ENCODE results near the gene TXNDC2.
"Not testable (repeated sequence)": the region's sequence is repeated elsewhere in the genome, so short reads cannot be mapped to it uniquely, and the experiment has no call there.

The TXNDC2 gene

DNA sequence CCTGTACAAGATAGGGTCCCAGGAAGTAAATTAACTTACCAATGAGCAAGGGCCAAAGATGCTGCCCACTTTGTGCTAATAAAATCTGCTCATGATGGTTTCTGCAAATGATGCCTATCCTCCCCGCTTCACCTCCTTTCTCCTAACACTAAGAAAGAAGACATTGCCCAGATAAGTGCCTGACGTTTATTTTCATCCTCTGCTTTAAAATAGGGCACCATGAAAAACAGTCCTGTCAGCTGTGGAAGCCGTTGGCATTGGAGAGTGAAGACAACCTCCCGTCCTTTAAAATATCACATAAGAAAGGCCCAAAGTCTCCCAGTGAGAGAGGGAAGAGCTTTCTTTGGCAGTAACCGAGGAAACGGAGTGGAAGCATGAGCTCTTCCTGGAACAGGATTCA, 1.7 kb upstream of the TXNDC2 start:
- no peak for DNase-seq (ENCODE audit: low read depth in 1 of 2, low spot score in 1 of 2)

DNA sequence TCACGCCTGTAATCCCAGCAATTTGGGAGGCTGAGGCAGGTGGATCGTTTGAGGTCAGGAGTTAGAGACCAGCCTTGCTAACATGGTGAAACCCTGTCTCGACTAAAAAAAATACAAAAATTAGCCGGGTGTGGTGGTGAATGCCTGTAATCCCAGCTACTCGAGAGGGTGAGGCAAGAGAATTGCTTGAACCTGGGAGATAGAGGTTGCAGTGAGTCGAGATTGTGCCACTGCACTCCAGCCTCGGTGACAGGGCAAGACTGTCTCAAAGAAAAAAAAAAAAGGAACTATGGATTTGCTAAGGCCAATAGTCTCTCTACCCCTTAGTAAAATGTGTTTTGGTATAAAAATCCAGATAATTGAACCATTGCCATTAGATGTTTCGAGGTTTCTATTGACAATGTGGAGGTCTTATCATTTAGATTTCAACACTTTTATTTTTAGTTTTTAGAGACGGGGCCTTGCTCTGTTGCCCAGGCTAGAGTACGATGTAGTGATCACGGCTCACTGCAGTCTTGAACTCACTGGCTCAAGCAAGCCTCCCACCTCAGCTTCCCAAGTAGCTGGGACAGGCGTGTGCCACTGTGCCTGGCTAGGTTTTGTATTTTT, 1.1 kb upstream of the TXNDC2 start:
- no peak for DNase-seq (ENCODE audit: low read depth in 1 of 2, low spot score in 1 of 2)

DNA sequence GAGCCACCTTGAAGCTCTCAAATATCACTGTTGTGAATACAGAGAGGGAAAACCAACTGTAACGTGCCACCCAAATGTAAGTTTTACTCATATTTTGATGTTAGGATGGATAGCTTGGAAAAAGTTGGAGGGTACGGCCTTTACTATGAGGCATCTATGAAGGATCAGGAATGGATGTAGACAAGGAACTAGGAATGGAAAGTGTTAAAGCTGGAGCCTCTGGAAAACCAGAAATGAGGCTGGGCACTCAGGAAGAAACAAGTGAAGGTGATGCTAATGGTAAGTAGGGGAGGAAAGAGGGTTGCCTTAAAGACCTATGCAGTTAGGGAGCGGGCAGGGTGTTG, 204 bp downstream of the TXNDC2 start:
- no peak for DNase-seq (ENCODE audit: low read depth in 1 of 2, low spot score in 1 of 2)

DNA sequence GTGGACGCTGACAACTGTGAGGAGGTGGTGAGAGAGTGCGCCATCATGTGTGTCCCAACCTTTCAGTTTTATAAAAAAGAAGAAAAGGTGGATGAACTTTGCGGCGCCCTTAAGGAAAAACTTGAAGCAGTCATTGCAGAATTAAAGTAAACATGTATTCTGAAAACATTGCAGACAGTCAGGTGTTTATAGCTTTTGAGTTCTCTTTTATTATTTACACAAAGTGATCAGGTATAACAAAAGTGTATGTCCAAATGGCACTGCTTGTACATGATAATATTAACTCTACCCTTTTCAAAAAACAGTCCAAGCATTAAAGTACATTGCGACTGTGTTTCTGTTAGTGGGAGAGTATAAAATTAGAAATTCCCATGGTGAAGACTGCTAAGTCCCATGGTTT, 2.2 kb downstream of the TXNDC2 start:
- no peak for DNase-seq (ENCODE audit: low read depth in 1 of 2, low spot score in 1 of 2)

DNA sequence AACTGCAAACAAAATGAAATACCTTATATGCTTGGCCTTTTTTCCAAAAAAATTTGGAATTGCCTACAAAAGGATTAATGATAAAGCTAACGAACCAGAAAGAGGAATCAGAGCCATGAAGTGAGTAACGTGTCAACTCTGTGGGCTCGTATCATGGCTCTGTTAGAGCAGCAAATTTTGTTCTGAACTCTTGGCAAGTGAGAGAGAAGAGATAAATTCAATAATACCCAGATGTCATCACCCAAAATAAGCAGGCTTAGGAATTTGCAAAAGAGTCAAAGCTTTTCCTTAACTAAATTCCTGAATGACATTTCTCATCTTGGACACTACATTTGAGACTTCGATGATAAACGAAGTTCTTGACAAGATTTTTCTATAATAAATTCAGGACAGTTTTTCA, 4.4 kb downstream of the TXNDC2 start:
- no peak for DNase-seq (ENCODE audit: low read depth in 1 of 2, low spot score in 1 of 2)

DNA sequence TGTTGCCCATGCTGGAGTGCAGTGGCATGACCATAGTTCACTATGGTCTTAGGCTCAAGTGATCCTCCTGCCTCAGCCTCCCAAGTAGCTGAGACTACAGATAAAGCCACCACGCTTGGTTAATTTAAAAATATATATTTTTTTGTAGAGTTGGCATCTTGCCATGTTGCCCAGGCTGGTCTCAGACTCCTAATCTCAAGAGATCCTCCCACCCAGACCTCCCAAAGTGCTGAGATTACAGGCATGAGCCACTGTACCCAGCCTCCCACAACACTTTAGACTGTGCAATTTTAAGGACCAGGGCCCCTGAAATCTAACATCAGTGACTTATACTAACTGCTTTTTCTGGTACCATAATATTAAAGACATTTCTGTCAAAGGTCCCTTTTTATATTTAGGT, 5.2 kb downstream of the TXNDC2 start:
- no peak for DNase-seq (ENCODE audit: low read depth in 1 of 2, low spot score in 1 of 2)

DNA sequence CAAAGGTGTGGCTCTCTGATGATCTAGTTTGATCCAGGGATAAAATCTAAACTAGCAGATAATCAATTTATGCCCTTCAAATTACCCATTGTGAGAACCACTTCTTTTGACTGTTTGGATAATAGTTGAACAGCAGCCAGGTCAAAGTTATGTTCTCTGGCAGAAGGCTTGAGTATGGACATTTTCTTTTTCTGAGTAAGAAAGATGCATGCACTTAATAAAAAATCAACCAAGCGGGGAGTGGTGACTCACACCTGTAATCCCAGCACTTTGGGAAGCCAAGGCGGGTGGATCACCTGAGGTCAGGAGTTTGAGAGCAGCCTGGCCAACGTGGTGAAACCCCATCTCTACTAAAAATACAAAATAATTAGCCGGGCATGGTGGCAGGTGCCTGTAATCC, 5.7 kb downstream of the TXNDC2 start:
- DNase-seq (ENCODE audit: low read depth in 1 of 2, low spot score in 1 of 2), result not testable (repeated sequence)

DNA sequence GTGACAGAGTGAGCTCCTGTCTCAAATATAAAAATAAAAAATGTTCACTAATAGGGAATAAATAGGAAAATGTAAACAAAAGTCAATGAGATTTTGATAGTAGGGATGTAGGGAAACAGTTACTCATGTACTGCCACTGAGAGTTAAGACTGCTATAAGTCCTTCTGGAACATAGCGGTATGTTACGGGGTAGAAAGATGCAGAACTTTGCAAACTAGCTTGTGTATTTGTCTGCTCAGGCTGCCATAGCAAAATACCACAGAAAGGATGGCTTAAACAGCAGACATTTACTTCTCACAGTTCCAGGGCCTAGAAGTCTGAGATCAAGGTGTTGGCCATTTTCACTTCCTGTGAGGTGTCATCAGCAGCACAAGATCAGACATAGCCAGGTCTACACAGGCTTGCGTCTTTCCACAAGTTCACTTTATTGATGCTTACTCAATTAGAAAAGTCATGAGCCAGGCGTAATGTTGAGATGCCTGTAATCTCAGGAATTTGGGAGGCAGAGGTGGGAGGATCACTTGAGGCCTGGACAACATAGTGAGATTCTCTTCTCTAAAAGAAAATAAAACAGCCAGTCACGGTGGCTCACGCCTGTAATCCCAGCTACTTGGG, 8.8 kb downstream of the TXNDC2 start:
- DNase-seq (ENCODE audit: low read depth in 1 of 2, low spot score in 1 of 2), result no peak

DNA sequence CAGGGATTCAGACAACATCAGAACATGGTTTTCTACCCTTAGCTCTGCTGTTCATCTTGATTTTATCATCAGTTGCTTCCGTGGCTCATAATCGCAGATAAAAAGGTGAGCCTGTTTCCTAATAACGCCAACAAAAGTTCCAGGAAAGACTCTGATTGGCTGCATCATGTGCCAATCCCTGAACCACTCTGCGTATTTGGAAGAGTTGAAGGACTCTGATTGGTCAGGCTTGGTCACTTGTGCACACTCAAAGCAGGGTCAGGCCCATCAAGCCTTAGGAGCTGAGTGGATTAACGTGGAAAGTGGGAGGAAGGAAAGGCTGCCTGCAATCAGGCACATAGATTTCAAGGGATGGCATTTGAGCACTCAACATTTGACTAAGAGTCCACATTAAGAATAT, 11.4 kb downstream of the TXNDC2 start:
- no peak for DNase-seq (ENCODE audit: low read depth in 1 of 2, low spot score in 1 of 2)

DNA sequence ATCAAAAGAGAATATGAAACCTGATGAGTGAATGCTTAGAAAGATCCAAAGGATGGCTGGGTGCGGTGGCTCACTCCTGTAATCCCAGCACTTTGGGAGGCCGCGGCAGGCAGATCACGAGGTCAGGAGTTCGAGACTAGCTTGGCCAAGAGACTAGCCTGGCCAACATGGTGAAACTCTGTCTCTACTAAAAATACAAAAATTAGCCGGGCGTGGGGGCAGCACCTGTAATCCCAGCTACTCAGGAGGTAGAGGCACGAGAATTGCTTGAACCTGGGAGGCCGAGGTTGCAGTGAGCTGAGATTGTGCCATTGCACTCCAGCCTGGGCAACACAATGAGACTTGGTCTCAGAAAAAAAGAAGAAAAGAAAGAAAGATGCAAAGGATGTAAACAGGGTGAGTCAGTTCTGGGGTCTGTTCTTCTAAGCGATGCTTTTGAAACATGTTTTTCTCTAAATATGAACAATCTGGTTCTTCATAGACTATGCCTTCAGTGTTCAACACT, 12.1 kb downstream of the TXNDC2 start:
- not testable (repeated sequence) for DNase-seq (ENCODE audit: low read depth in 1 of 2, low spot score in 1 of 2)

DNA sequence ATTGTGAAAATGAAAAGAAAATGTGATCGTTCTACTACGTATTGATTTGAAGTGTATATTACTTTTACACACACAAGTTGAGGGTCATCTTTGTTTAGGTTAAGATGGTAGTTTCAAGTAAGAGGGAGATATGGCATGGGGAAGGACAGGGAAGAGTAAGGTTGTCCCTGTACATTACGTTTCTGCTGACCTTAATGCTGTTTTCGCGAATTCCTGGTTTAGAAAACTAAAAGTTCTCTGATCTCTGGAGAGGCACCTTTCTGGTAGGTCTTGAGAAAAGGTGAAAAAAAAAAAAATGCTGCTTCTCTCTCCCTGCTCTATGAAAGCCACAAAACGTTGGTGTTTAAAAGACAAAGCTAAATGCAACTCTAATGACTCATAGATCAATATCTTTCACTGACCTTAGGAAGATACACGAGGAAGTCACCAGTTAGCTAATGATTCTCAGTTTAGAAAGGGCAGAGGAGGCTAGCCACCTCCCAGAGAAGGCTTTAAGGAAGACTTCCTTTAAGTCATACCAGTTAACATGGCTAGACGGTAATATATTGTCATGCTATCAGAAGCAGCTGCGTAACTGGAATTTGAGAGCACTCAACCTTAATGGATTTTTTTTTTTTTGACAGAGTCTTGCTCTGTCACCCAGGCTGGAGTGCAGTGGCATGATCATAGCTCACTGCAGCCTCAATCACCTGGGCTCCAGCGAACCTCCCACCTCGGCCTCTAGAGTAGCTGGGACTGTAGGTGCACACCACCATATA, 13.2 kb downstream of the TXNDC2 start:
- DNase-seq (ENCODE audit: low read depth in 1 of 2, low spot score in 1 of 2), result no peak

DNA sequence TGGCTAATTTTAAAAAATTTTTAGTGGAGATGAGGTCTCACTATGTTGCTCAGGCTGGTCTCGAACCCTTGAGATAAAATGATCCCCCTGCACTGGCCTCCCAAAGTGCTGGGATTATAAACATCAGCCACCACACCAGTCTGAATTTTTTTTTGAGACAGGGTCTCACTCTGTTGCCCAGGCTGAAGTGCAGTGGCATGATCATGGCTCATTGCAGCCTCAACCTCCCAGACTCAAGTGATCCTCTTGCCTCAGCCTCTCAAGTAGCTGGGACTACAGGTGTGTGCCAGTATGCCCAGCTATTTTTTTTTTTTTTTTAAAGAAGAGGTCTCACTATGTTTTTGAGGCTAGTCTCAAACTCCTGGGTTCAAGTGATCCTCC, 13.8 kb downstream of the TXNDC2 start:
- DNase-seq (ENCODE audit: low read depth in 1 of 2, low spot score in 1 of 2), result not testable (repeated sequence)

DNA sequence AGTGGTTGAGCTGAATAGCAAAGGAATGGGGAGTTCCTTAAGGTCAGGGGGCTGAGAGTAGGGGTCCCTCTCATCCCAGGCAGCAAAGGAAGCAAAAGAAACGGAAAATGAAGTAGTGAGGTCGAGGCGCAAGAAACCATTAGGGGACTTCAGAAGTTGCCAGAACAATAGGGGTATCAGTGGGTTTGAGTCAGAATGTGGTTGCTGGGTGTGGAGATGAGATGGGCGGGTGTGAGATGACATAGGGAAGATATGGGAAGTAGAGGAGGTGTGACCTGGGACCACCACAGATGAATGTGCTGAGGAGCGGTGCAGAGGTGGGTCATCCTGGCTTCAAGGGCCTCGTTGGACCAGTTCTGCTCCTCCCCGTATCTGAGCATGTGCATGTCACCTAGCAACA, 14.9 kb downstream of the TXNDC2 start:
- no peak for DNase-seq (ENCODE audit: low read depth in 1 of 2, low spot score in 1 of 2)

DNA sequence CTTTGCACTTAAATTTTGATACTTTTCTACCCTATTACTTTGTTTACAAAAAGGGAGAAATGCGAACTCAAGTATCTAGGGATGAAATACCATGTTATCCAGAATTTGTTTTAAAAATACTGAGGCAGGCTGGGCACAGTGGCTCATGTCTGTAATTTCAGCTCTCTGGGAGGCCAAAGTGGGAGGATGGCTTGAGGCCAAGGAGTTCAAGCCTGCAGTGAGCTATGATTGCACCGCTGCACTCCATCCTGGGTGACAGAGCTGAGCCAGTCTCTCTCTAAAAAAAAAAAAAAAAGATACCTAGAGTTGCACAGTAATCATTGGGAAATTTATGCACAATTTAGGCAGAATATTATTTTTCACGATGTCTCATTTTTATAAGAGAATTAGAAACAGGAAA, 15.6 kb downstream of the TXNDC2 start:
- DNase-seq (ENCODE audit: low read depth in 1 of 2, low spot score in 1 of 2), result no peak

DNA sequence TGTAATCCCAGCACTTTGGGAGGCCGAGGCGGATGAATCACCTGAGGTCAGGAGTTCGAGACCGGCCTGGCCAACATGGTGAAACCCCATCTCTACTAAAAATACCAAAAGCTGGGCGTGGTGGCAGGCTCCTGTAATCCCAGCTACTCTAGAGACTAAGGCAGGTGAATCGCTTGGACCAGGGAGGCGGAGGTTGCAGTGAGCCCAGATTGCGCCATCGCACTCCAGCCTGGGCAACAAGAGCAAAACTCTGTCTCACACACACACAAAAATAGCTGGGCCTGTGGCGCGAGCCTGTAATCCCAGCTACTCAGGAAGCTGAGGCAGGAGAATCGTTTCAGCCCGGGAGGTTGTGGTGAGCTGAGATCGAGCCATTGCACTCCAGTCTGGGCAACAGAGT, 16.5 kb downstream of the TXNDC2 start:
- DNase-seq (ENCODE audit: low read depth in 1 of 2, low spot score in 1 of 2), result not testable (repeated sequence)

DNA sequence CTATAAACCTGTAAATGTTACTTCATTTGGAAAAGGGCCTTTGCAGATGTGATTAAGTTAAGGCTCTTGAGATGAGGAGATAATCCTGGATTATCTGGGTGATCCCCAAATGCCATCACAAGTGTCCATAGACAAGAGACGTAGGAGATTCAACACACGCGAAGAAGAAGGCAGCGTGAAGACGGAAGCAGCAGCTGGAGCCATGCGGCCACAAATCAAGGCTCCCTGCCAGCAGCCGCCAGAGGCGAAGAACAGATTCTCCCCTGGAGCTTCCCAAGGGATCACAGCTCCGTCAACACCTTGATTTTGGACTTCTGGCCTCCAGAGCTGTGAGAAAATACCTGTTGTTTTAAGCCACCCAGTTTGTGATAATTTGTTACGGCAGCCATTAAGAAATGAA, 17.1 kb downstream of the TXNDC2 start:
- no peak for DNase-seq (ENCODE audit: low read depth in 1 of 2, low spot score in 1 of 2)

DNA sequence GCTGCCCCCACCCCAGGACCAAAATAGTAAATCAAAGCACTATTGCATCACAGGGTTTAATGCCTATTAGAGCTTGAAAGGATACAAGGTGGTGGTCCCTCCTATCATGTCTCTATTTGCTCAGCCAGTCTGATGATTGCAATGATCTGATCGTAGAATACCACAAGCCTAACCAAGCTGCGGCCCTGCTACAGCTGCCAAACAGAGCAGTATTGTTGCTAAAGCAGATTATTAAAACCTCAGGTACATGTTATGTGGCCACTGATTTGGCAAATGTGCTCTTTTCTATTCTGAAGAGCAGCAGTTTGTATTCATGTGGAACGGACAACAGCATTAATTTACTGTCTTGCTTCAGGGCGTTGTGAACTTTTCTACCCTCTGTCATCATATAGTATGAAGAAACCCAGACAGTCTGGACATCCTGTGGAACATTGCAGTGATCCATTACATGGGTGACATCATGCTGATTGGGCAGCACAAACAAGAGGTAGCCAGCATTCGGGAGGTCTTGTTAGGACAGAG, 19.7 kb downstream of the TXNDC2 start:
- no peak for DNase-seq (ENCODE audit: low read depth in 1 of 2, low spot score in 1 of 2)

DNA sequence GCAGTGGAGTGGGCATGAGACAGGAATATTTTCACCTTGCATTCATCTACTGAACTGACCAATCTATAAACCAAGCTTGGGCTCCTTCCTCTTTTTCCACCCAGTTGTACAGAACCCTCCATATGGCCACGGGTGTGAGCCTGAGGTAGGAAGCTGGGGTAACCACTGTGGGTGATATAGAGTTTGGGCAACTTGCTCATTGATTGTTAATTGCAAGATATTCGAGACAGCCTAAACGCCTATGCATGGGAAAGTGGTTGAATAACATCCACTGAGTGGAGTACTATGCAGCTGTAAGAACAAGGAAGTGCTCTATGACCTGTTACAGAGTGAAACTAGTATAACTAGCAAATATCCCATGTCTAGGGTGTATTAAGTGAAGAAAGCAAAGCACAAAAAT, 20.7 kb downstream of the TXNDC2 start:
- no peak for DNase-seq (ENCODE audit: low read depth in 1 of 2, low spot score in 1 of 2)

DNA sequence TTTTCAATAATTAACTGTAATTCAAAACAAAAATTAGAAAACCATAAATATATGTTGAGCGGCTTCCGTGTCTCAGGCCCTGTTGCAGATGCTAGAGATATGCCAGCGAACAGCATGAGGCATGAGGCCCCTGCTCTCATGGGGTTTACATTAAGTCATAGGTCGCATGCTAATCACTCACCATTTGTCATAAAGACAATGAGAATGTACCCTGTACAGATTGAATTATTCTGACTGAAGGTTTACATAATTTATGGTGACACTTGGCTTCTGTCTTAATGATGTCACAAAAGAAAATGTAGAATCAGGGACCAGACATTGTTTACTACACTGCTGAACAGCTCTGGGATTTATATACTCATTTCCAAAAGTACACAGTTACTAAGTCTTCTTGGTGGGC, 22.1 kb downstream of the TXNDC2 start:
- no peak for DNase-seq (ENCODE audit: low read depth in 1 of 2, low spot score in 1 of 2)

DNA sequence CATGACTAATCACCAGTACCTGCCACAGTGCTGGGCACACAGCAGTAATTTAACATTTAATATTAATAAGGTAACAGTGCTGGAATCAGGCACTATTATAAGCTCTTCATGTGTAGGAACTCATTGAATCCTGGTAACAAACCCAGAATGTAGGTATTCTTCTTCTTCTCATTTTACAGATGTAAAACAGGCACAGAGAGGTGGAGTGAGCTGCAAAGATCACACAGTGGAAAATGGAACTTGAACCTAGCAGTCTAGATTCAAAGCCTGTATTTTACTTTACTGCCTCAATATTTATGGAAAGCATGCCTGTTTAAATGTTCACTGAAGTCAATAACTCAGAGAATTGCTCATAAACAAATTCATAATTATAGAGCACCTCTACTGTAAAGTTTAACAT, 24.3 kb downstream of the TXNDC2 start:
- DNase-seq (ENCODE audit: low read depth in 1 of 2, low spot score in 1 of 2), result no peak

DNA sequence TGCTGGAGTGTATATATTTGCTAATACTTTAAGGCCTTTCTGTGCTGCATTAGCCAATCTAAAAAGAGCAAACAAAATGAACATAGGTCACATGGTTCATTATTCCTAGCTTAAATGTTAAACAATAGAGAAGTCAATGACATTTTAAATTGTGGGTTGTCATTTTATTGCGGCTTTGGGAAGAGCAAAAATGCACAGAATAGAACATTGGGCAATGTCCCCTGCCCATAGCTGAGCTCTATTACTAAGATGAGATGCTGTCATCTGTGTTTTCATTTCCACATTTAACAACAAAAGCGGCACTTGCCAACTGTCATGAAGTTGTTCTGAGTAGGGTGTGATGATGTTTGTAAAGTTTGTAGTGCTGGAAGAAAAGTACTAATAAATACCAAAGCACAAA, 24.9 kb downstream of the TXNDC2 start:
- no peak for DNase-seq (ENCODE audit: low read depth in 1 of 2, low spot score in 1 of 2)

DNA sequence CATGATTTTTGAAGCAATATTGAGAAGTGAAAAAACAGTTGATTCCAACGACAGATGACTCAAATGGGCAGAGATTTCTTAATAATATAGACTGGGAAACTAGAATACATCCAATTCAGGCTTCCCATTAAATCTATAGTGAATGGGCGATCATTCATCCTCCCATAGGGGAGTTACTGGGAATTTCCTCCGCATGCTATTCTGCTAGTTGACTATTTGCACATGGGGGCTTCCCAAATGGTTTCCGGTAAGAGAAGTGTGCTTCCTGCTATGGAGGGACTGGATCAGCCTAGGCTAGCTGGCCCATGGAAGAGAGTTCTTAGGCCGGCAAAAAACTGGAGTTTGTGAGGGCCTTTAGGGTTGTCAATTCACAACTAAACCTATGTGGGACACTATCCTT, 25.5 kb downstream of the TXNDC2 start:
- no peak for DNase-seq (ENCODE audit: low read depth in 1 of 2, low spot score in 1 of 2)
